Measurements from ENCODE around the gene ZNF541.

The ZNF541 gene

DNA sequence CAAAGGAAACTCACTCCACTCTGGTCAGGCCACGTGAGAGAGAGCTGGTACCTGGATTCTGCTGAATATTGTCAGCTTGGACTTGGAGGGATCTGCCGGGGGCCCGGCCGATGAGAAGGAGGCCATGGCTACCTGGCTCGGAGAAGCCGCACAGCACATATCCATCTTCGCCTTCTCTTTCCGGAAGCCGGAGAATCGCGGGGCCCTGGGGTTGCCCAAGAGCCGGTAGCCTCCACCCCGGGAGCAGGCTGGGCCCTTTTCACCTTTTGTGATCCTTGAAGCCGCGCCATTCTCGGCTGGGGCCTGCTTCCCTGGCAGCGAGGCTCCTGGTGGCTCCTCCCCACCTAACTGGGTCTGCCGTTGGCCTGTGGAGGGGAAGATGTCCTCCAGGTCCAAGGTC, 28.9 kb downstream of the ZNF541 start:
- DNase-seq (ENCODE audit: low read depth in 2 of 2): no peak

DNA sequence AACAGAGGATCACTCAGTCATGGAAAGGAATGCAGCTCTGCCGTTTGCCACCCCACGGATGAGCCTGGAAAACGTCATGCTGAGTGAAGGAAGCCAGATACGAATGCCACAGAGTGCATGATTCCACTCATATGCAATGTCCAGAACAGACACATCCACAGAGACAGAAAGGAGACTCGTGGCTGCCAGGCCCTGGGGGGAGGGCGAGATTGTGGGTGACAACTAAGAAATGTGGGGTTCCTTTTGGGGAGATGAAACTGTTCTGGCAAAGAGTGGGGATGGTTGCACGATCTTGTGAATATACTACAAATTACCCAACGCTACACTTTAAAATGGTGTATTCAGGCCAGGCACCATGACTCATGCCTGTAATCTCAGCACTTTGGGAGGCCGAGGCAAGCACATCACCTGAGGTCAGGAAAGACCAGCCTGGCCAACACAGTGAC, 30.9 kb downstream of the ZNF541 start:
- no peak for DNase-seq (ENCODE audit: low read depth in 2 of 2)

DNA sequence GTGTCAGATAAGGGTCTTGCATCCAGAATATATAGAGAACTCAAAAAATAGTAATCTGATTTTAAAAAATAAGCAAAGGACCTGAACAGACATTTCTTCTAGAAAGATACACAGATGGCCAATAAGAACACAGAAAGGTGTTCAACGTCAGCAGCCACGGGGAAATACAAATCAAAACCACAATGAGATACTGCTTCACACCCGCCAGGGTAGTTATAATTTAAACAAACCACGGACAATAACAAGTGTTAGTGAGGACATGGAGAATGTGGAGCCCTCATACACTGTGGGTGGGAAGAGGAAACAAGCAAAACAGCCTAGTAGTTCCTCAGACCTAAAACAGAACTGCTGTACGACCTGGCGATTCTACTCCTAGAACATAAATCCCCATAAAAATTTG, 31.4 kb downstream of the ZNF541 start:
- DNase-seq (ENCODE audit: low read depth in 2 of 2): peak; percentile 15 to 20

- no peak for DNase-seq (ENCODE audit: low read depth in 2 of 2)
Measured at GRCh38 chr19:47540748-47541147, 32.2 kb downstream of the ZNF541 start.

- DNase-seq (ENCODE audit: low read depth in 2 of 2): peak; percentile 16 to 19
Measured at GRCh38 chr19:47539747-47540311, 33.1 kb downstream of the ZNF541 start.

DNA sequence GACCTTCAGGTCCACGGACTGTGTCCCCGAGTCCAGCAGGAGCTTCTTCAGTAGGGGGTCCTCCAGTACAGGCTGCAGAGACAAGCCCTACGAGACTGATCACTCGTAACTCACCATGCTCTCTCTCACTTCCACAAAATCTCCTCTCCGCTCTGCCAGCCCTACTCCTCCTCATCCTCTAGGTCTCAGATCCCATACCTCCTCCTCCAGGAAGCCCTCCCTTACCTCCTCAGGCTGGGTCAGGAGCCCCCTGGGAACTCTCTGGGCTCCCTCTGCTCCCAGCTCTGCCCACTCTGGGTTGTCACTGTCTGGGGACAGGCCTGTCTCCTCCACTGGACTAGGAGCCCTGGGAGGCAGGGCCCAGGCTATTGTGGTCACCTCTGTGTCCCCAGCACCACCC, 34.1 kb downstream of the ZNF541 start:
- no peak for DNase-seq (ENCODE audit: low read depth in 2 of 2)

GRCh38 chr19:47537493-47537892, 35.5 kb downstream of the ZNF541 start:
- DNase-seq (ENCODE audit: low read depth in 2 of 2): no peak

DNA sequence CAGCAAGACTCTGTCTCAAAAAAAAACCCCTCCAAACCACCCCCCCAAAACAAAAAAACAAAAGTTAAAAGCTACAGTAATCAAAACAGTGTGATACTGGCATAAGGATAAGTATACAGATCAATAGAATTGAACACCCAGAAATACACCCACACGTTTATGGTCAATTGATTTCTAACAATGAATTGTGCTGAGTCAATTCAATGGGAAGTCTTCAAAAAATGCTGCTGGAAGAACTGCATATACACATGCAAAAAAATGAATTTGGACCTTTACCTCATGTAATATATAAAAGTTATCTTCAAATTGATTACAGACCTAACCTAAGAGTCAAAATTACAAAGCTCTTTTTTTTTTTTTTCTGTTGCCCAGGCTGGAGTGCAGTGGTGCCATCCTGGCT, 38.3 kb downstream of the ZNF541 start:
- DNase-seq (ENCODE audit: low read depth in 2 of 2): no peak

DNA sequence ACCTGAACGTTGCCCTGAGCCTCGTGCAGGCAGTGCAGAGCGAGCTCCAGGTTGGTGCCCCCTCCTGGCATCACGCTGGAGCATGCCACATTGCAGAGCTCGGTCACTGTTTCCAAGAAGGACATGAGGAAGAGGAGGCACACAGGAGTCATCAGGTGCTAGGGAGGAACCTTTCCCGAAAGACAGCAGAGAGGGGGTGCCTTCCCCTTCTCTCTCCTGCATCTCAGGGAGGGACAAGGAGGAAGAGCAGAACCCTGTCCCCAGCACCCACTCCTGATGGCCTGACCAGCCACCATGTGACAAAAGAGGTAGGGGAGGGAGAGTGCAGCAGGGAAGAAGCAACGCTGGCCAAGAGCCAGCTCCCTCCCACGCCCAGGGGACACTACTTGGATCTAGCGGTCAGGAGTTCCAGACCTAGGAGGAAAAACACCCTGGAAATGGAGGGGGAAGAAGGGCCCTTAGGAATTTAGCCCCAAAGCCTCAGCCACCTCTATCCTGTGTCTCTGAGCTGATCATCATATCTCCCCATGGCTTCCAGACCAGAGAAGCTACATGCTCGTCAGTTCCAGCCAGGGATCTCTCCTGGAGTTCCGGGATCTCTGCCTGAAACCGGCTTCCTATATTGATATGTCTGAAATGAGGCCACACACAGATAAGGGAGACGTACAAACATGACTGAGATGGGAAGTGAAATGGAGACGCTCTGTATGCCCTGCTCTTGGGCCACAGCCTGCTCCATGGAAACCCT, 41.1 kb downstream of the ZNF541 start:
- DNase-seq (ENCODE audit: low read depth in 2 of 2): no peak

- DNase-seq (ENCODE audit: low read depth in 2 of 2): no peak
Measured at GRCh38 chr19:47529018-47529742, 43.8 kb downstream of the ZNF541 start.

DNA sequence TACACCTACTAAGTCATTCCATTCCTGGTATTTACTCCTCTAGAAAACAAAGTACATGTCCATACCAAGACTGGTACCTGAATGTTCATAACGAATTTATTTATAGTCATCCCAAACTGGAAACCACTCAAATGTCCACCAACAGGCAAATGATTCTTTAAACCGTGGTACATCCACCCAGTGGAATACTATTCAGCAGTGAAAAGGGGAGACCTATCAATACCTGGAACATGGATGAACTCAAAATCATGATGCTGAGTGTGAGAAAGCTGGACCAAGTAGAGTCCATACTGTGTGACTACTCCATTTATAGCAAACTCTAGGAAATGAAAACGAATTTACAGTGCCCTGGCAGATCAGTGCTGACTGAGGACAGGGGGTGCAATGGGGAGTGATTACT, 46.1 kb downstream of the ZNF541 start:
- no peak for DNase-seq (ENCODE audit: low read depth in 2 of 2)

- no peak for DNase-seq (ENCODE audit: low read depth in 2 of 2)
Measured at GRCh38 chr19:47523473-47523872, 49.5 kb downstream of the ZNF541 start.

Measured in activated CD8-positive, alpha-beta memory T cell treated with anti-CD3 and anti-CD28 coated beads for 4 hours (primary cell).